HEK293 (cell line): ENCODE measurements around the gene TBCE.

ENCODE experiments used
- CTCF ChIP-seq: fragments of 450-650 bp; formaldehyde crosslinking; IDR thresholded peaks from 2 replicates; pipeline ENCODE4 v1.5.1; 2016; ENCODE audit warnings: missing biosample characterization, missing genetic modification characterization
- GLI2 ChIP-seq: fragments of 450-650 bp; formaldehyde crosslinking; IDR thresholded peaks from 2 replicates; pipeline ENCODE4; 2017; ENCODE audit warnings: missing biosample characterization, missing genetic modification characterization, low read depth, borderline replicate concordance
- PATZ1 ChIP-seq: fragments of 450-650 bp; formaldehyde crosslinking; IDR thresholded peaks from 2 replicates; pipeline ENCODE4 v1.5.1; 2016; ENCODE audit warnings: missing biosample characterization, missing genetic modification characterization
- SCRT1 ChIP-seq: fragments of 450-650 bp; formaldehyde crosslinking; IDR thresholded peaks from 2 replicates; pipeline ENCODE4 v1.5.1; 2016; ENCODE audit warnings: missing biosample characterization, missing genetic modification characterization, borderline replicate concordance
- ZBTB20 ChIP-seq: fragments of 450-650 bp; formaldehyde crosslinking; IDR thresholded peaks from 2 replicates; pipeline ENCODE4 v1.5.1; 2016; ENCODE audit warnings: missing biosample characterization, missing genetic modification characterization
- ZNF146 ChIP-seq: fragments of 450-650 bp; formaldehyde crosslinking; IDR thresholded peaks from 2 replicates; pipeline ENCODE4 v1.5.1; 2016; ENCODE audit warnings: missing biosample characterization, missing genetic modification characterization
- ZNF155 ChIP-seq: fragments of 450-650 bp; formaldehyde crosslinking; IDR thresholded peaks from 2 replicates; pipeline ENCODE4 v1.5.1; 2016; ENCODE audit warnings: missing biosample characterization, missing genetic modification characterization
- ZNF202 ChIP-seq: fragments of 450-650 bp; formaldehyde crosslinking; IDR thresholded peaks from 2 replicates; pipeline ENCODE4 v1.5.1; 2016; ENCODE audit warnings: missing biosample characterization, missing genetic modification characterization, borderline replicate concordance
- ZNF350 ChIP-seq: fragments of 450-650 bp; formaldehyde crosslinking; IDR thresholded peaks from 2 replicates; pipeline ENCODE4 v1.5.0; 2017; ENCODE audit warnings: missing biosample characterization, mild to moderate bottlenecking, missing genetic modification characterization
- ZNF558 ChIP-seq: fragments of 450-650 bp; formaldehyde crosslinking; IDR thresholded peaks from 2 replicates; pipeline ENCODE4 v1.5.1; 2016; ENCODE audit warnings: missing biosample characterization, missing genetic modification characterization
- ZNF560 ChIP-seq: fragments of 450-650 bp; formaldehyde crosslinking; IDR thresholded peaks from 2 replicates; pipeline ENCODE4 v1.5.1; 2017; ENCODE audit warnings: missing biosample characterization, missing genetic modification characterization, borderline replicate concordance
- ZNF600 ChIP-seq: fragments of 450-650 bp; formaldehyde crosslinking; IDR thresholded peaks from 2 replicates; pipeline ENCODE4 v1.5.1; 2016; ENCODE audit warnings: missing biosample characterization, missing genetic modification characterization
- ZNF701 ChIP-seq: fragments of 450-650 bp; formaldehyde crosslinking; IDR thresholded peaks from 2 replicates; pipeline ENCODE4 v1.5.1; 2016; ENCODE audit warnings: missing biosample characterization, missing genetic modification characterization

- TF ChIP-seq ZNF701 (tag by site-specific recombination) (no peak), ZNF146 (no peak), ZNF155 (no peak), CTCF (tag by site-specific recombination) (no peak), GLI2 (tag by site-specific recombination) (no peak), ZNF600 (tag by site-specific recombination) (no peak), PATZ1 (tag by site-specific recombination) (no peak), ZNF558 (tag by site-specific recombination) (no peak), SCRT1 (tag by site-specific recombination) (no peak), ZNF202 (tag by site-specific recombination) (no peak), ZNF350 (tag by site-specific recombination) (no peak), ZBTB20 (tag by site-specific recombination) (no peak), ZNF560 (tag by site-specific recombination) (no peak)
Measured at GRCh38 chr1:235473806-235474205, 106.6 kb downstream of the TBCE start.
